ENCODE measurements around the gene DYNC1LI1. TPM values are rescaled to one million over a fixed set of nuclear protein-coding genes. Genes with fewer than 3 reads are reported as not detected.

DYNC1LI1 gene
- total RNA-seq, 4 donors from 2014 or later, result 63.7 to 86.0 (median 69.7) TPM

DNA sequence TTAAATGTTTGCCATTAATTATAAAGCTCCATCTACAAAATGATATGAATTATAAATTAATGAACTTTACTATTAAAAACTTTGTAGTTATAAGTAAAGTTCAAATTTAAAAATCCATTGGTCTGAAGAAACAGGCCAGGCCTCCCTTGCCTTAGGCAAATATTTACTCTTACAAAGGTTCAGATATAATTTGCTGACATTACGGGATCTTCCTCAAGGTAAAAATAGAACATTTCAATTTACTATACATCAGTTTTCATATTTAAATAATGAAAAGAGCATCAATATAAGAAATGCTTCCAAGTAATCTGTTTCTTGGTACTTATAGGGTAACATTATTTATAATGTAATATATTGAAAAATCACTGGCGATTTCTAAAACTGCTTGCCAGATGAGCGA lies 71.7 kb downstream of the DYNC1LI1 start:
- Histone ChIP-seq H3K9me3 (no peaks in the 10 kb centered on the region), H3K27ac (no peak overlapping the region), H3K4me3 (no peak overlapping the region), H3K4me1 (peaks cover 13% of the 10 kb centered on the region), H3K36me3 (no peaks in the 10 kb centered on the region), H3K27me3 (no peaks in the 10 kb centered on the region)
- 90% methylated on average over 3 of the region's 3 CpGs for WGBS
- DNase-seq (ENCODE audit: low spot score in 2 of 2), result no peak
- TF ChIP-seq CTCF (IDR thresholded peaks at IDR 0.05) (no peak), POLR2A (IDR thresholded peaks at IDR 0.05) (no peak), POLR2AphosphoS5 (IDR thresholded peaks at IDR 0.05) (no peak), EP300 (IDR thresholded peaks at IDR 0.05) (no peak)

GRCh38 chr3:32498252-32498651 lies 72.4 kb downstream of the DYNC1LI1 start:
- WGBS, result 89% methylated on average over 3 of the region's 3 CpGs
- Histone ChIP-seq H3K27ac (no peak overlapping the region), H3K4me1 (peaks cover 13% of the 10 kb centered on the region)

DNA sequence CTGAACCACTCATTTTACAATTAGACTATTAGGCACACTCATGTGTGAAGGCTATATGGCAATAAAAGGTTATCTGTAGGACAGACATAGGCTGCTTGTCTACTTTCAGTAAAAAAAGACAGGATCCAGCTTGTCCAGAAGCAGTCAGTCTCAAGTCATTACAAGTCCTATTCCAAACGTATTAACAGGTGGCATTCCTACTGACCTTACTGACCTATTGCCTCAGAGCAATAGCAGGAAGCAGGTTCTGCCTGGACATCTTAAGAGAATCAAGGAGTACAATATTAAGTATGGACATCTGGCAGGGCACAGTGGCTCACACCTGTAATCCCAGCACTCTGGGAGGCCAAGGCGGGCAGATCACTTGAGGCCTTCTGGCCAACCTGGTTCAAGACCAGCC lies 75.0 kb downstream of the DYNC1LI1 start:
- 70% methylated on average over 2 of the region's 2 CpGs for WGBS
- no peak for DNase-seq (ENCODE audit: low spot score in 2 of 2)
- Histone ChIP-seq H3K4me1 (peaks cover 17% of the 10 kb centered on the region), H3K9me3 (no peaks in the 10 kb centered on the region), H3K36me3 (no peaks in the 10 kb centered on the region), H3K4me3 (no peak overlapping the region), H3K27me3 (no peaks in the 10 kb centered on the region), H3K27ac (no peak overlapping the region)
- no peak for TF ChIP-seq POLR2A (IDR thresholded peaks at IDR 0.05)
- no peak for TF ChIP-seq EP300 (IDR thresholded peaks at IDR 0.05)
- no peak for TF ChIP-seq POLR2AphosphoS5 (IDR thresholded peaks at IDR 0.05)
- TF ChIP-seq CTCF (IDR thresholded peaks at IDR 0.05), result no peak

More at GRCh38 chr3:32498252-32498651, 72.4 kb downstream of the DYNC1LI1 start:
- H3K27me3 ChIP-seq, result no peaks in the 10 kb centered on the region
- no peaks in the 10 kb centered on the region for H3K9me3 ChIP-seq
- H3K4me3 ChIP-seq, result no peak overlapping the region
- no peaks in the 10 kb centered on the region for H3K36me3 ChIP-seq
- TF ChIP-seq POLR2AphosphoS5 (IDR thresholded peaks at IDR 0.05), result no peak
- TF ChIP-seq POLR2A (IDR thresholded peaks at IDR 0.05), result no peak
- no peak for TF ChIP-seq CTCF (IDR thresholded peaks at IDR 0.05)
- TF ChIP-seq EP300 (IDR thresholded peaks at IDR 0.05), result no peak
- DNase-seq (ENCODE audit: low spot score in 2 of 2), result no peak

DNA sequence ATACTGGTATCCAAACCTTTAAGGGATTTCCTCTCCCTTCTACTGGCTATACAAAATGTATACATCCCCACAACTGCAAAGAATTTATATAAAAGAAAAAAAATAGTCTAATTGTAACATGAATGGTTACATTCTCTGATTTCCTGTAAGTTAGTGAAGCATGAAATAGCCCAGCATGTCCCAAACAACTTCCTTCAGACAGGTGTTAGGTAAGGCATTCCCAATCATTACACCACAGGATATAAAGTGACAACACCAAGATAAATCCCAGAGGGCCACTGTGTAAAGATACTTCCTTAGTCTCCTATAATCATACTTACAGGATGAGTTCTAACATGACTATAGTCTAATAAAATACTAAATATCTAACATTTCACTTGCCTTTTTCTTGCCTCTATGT lies 75.6 kb downstream of the DYNC1LI1 start:
- no peak for TF ChIP-seq POLR2A (IDR thresholded peaks at IDR 0.05)
- no peak for TF ChIP-seq CTCF (IDR thresholded peaks at IDR 0.05)
- no peak for TF ChIP-seq POLR2AphosphoS5 (IDR thresholded peaks at IDR 0.05)
- TF ChIP-seq EP300 (IDR thresholded peaks at IDR 0.05), result no peak
- H3K27ac ChIP-seq, result no peak overlapping the region

GRCh38 chr3:32493437-32494414 lies 76.9 kb downstream of the DYNC1LI1 start:
- no peaks in the 10 kb centered on the region for H3K27me3 ChIP-seq
- no peak overlapping the region for H3K27ac ChIP-seq
- no peaks in the 10 kb centered on the region for H3K9me3 ChIP-seq
- 66% methylated on average over 3 of the region's 3 CpGs for WGBS
- H3K4me3 ChIP-seq, result no peak overlapping the region
- no peak for TF ChIP-seq CTCF (IDR thresholded peaks at IDR 0.05)
- TF ChIP-seq EP300 (IDR thresholded peaks at IDR 0.05), result no peak
- TF ChIP-seq POLR2AphosphoS5 (IDR thresholded peaks at IDR 0.05), result no peak
- no peak for TF ChIP-seq POLR2A (IDR thresholded peaks at IDR 0.05)
- peaks cover 16% of the 10 kb centered on the region for H3K4me1 ChIP-seq
- no peak for DNase-seq (ENCODE audit: low spot score in 2 of 2)
- H3K36me3 ChIP-seq, result no peaks in the 10 kb centered on the region

More for the DNA sequence above, 75.6 kb downstream of the DYNC1LI1 start:
- Histone ChIP-seq H3K4me1 (peaks cover 16% of the 10 kb centered on the region), H3K9me3 (no peaks in the 10 kb centered on the region), H3K27me3 (no peaks in the 10 kb centered on the region), H3K4me3 (no peak overlapping the region), H3K36me3 (no peaks in the 10 kb centered on the region)
- DNase-seq (ENCODE audit: low spot score in 2 of 2), result no peak
